ENCODE measurements around the gene GTF2IRD1. TPM values are rescaled to one million over a fixed set of nuclear protein-coding genes. Genes with fewer than 3 reads are reported as not detected.
"Not testable (repeated sequence)": the region's sequence is repeated elsewhere in the genome, so short reads cannot be mapped to it uniquely, and the experiment has no call there.

The GTF2IRD1 gene
- total RNA-seq, 4 donors from 2014 or later, result 3.9 to 18.1 (median 11.0) TPM

- ATAC-seq (ENCODE audit: low FRiP score) (no peak), DNase-seq (ENCODE audit: low spot score) (no peak)
- no peak for TF ChIP-seq CTCF (IDR thresholded peaks at IDR 0.05)
Measured at GRCh38 chr7:74418538-74418937, 35.2 kb upstream of the GTF2IRD1 start.

GRCh38 chr7:74419232-74419631, 34.5 kb upstream of the GTF2IRD1 start:
- ATAC-seq (ENCODE audit: low FRiP score); DNase-seq (ENCODE audit: low spot score): not testable (repeated sequence)

GRCh38 chr7:74420006-74420405, 33.7 kb upstream of the GTF2IRD1 start:
- DNase-seq (ENCODE audit: low spot score) (no peak), ATAC-seq (ENCODE audit: low FRiP score) (no peak)
- TF ChIP-seq CTCF (IDR thresholded peaks at IDR 0.05), result no peak

GRCh38 chr7:74424291-74424880, 29.3 kb upstream of the GTF2IRD1 start:
- no peak for ATAC-seq (ENCODE audit: low FRiP score)
- no peak for TF ChIP-seq CTCF (IDR thresholded peaks at IDR 0.05)
- no peak for DNase-seq (ENCODE audit: low spot score)

GRCh38 chr7:74428023-74428422, 25.7 kb upstream of the GTF2IRD1 start:
- ATAC-seq (ENCODE audit: low FRiP score), result no peak
- TF ChIP-seq CTCF (IDR thresholded peaks at IDR 0.05), result no peak
- DNase-seq (ENCODE audit: low spot score), result no peak

GRCh38 chr7:74429153-74429747, 24.5 kb upstream of the GTF2IRD1 start:
- ATAC-seq (ENCODE audit: low FRiP score) (no peak), DNase-seq (ENCODE audit: low spot score) (no peak)
- TF ChIP-seq CTCF (IDR thresholded peaks at IDR 0.05), result no peak

- not testable (repeated sequence) for DNase-seq (ENCODE audit: low spot score); ATAC-seq (ENCODE audit: low FRiP score)
Measured at GRCh38 chr7:74430409-74430808, 23.3 kb upstream of the GTF2IRD1 start.

GRCh38 chr7:74430961-74431466, 22.7 kb upstream of the GTF2IRD1 start:
- no peak for TF ChIP-seq CTCF (IDR thresholded peaks at IDR 0.05)
- ATAC-seq (ENCODE audit: low FRiP score) (no peak), DNase-seq (ENCODE audit: low spot score) (no peak)

- ATAC-seq (ENCODE audit: low FRiP score); DNase-seq (ENCODE audit: low spot score): not testable (repeated sequence)
Measured at GRCh38 chr7:74437291-74437571, 16.5 kb upstream of the GTF2IRD1 start.
